Endothelial cell of umbilical vein (primary cell): ENCODE data around the gene MSX2. TPM values are rescaled to one million over a fixed set of nuclear protein-coding genes. Genes with fewer than 3 reads are reported as not detected.

ENCODE experiments used
- BruUV-seq: library from RNA; stranded (reverse); fragments of 400-500 nt; replicated peaks from 2 replicates; lab custom pipeline; 2021; lab: Mats Ljungman, UMichigan
- CTCF ChIA-PET: fragments of 300-600, 350-600 bp; sonication (Branson Sonifier 250); formaldehyde crosslinking; loops from one replicate; lab custom pipeline; 2021; ENCODE audit warnings: antibody characterized with exemption, inconsistent platforms; lab: Charles Lee
- POLR2A ChIA-PET: fragments of 300-600, 350-600 bp; sonication (Branson Sonifier 250); formaldehyde crosslinking; loops from one replicate; lab custom pipeline; 2021; ENCODE audit warnings: antibody characterized with exemption, inconsistent platforms; lab: Charles Lee
- DNase-seq: peaks from one replicate; pipeline ENCODE4 v3.0.0-alpha.2; 2011; ENCODE audit warnings: low read depth, low spot score
- FAIRE-seq: peaks from 2 replicates; lab custom pipeline; 2011; peaks lifted over from hg19 to GRCh38; lab: Jason Lieb, UNC
- H2AFZ ChIP-seq: 2 replicates; pipeline ENCODE4 v1.6.0; 2012; ENCODE audit warnings: low read depth, low read length, control low read depth, inconsistent platforms
- H3K27ac ChIP-seq: 2 replicates; pipeline ENCODE4 v1.5.1; 2011; ENCODE audit warnings: low read depth, mild to moderate bottlenecking, control low read depth, low read length, moderate library complexity; ENCODE audit not compliant: insufficient read depth
- H3K27me3 ChIP-seq, 2 experiments: 2 replicates each; pipeline versions ENCODE4 v1.6.0 to v1.6.1; 2011; ENCODE audit warnings: low read length in 2 of 2, mixed read lengths in 1 of 2; ENCODE audit not compliant: control insufficient read depth in 2 of 2, insufficient read depth in 2 of 2
- H3K36me3 ChIP-seq, 2 experiments: 2 replicates in 1 of 2; 3 replicates in 1 of 2; pipeline ENCODE4 v1.5.1; 2011; ENCODE audit warnings: low read length in 2 of 2, mild to moderate bottlenecking in 1 of 2, moderate library complexity in 1 of 2; ENCODE audit not compliant: control insufficient read depth in 2 of 2, insufficient read depth in 2 of 2; ENCODE audit errors: extremely low read depth in 1 of 2
- H3K4me1 ChIP-seq: 3 replicates; pipeline ENCODE4 v1.5.1; 2011; ENCODE audit warnings: mild to moderate bottlenecking, low read length; ENCODE audit not compliant: control insufficient read depth, insufficient read depth; ENCODE audit errors: extremely low read depth
- H3K4me2 ChIP-seq: 2 replicates; pipeline ENCODE4 v1.6.1; 2011; ENCODE audit warnings: low read length, control low read depth, mixed read lengths; ENCODE audit not compliant: insufficient read depth
- H3K4me3 ChIP-seq, 3 experiments: fragments of 200-600 bp in 1 of 3; sonication (generic), shearing (Covaris generic) in 1 of 3; replicated peaks in 1 of 3; 2 replicates each; pipeline ENCODE4 v1.5.1; 2011 to 2016; ENCODE audit warnings: control low read depth in 3 of 3, low read length in 3 of 3, mild to moderate bottlenecking in 2 of 3, inconsistent platforms in 1 of 3, low read depth in 1 of 3, moderate library complexity in 1 of 3; ENCODE audit not compliant: insufficient read depth in 1 of 3
- H3K79me2 ChIP-seq: 2 replicates; pipeline ENCODE4 v1.6.0; 2012; ENCODE audit warnings: low read length, inconsistent platforms; ENCODE audit not compliant: control insufficient read depth, insufficient read depth
- H3K9ac ChIP-seq: replicated peaks from 2 replicates; pipeline ENCODE3; 2011; ENCODE audit warnings: low read length, control low read depth; ENCODE audit not compliant: insufficient read depth; ENCODE audit errors: extremely low read depth
- H3K9me1 ChIP-seq: replicated peaks from 3 replicates; pipeline ENCODE4 v1.6.0; 2011; ENCODE audit warnings: mild to moderate bottlenecking, low read length; ENCODE audit not compliant: control insufficient read depth, insufficient read depth; ENCODE audit errors: extremely low read depth
- H3K9me3 ChIP-seq: replicated peaks from 2 replicates; pipeline ENCODE4 v1.5.1; 2012; ENCODE audit warnings: low read length, inconsistent platforms; ENCODE audit not compliant: control insufficient read depth, insufficient read depth
- H4K20me1 ChIP-seq: replicated peaks from 2 replicates; pipeline ENCODE3; 2011; ENCODE audit warnings: mild to moderate bottlenecking, low read length; ENCODE audit not compliant: control insufficient read depth, insufficient read depth; ENCODE audit errors: extremely low read depth
- CTCF ChIP-seq, 2 donors: IDR thresholded peaks; 1 replicate in 1 of 2; 2 replicates in 1 of 2; pipeline ENCODE4 v1.5.1; 2011; ENCODE audit warnings: low read length in 2 of 2, mild to moderate bottlenecking in 2 of 2, moderate library complexity in 2 of 2, control low read depth in 1 of 2, inconsistent platforms in 1 of 2, low read depth in 1 of 2; ENCODE audit not compliant: insufficient read depth in 1 of 2; ENCODE audit errors: extremely low read depth in 1 of 2
- EZH2 ChIP-seq: IDR thresholded peaks from 2 replicates; pipeline ENCODE4 v1.6.1; 2012; ENCODE audit warnings: borderline replicate concordance, low read depth, mild to moderate bottlenecking, moderate library complexity, low read length, inconsistent platforms; ENCODE audit not compliant: severe bottlenecking
- FOS ChIP-seq: IDR thresholded peaks from 2 replicates; pipeline ENCODE4 v1.6.1; 2011; ENCODE audit warnings: mild to moderate bottlenecking, low read length, moderate library complexity, borderline replicate concordance; ENCODE audit not compliant: insufficient read depth
- GATA2 ChIP-seq: IDR thresholded peaks from 2 replicates; pipeline ENCODE4 v1.7.0; 2011; ENCODE audit warnings: low read depth, mild to moderate bottlenecking, moderate library complexity, mixed read lengths, low read length; ENCODE audit not compliant: insufficient read length, insufficient read depth
- JUN ChIP-seq: IDR thresholded peaks from 2 replicates; pipeline ENCODE4 v1.6.1; 2011; ENCODE audit warnings: borderline replicate concordance, low read depth; ENCODE audit not compliant: insufficient read length, insufficient read depth
- MAX ChIP-seq: IDR thresholded peaks from 2 replicates; pipeline ENCODE4 v1.6.1; 2011; ENCODE audit not compliant: insufficient read depth, insufficient read length
- MYC ChIP-seq: IDR thresholded peaks from one replicate; pipeline ENCODE4 v1.6.1; 2011; ENCODE audit warnings: mild to moderate bottlenecking, low read depth, low read length
- POLR2A ChIP-seq: IDR thresholded peaks from 2 replicates; pipeline ENCODE4 v1.6.1; 2012; ENCODE audit warnings: low read depth, mild to moderate bottlenecking, control low read depth, low read length
- POLR2AphosphoS5 ChIP-seq: IDR thresholded peaks from 2 replicates; pipeline ENCODE4 v1.6.1; 2012; ENCODE audit warnings: low read depth, mild to moderate bottlenecking, control low read depth, low read length, moderate library complexity; ENCODE audit not compliant: insufficient read depth
- dilution Hi-C: fragments of 300-500 bp; cut with MboI; formaldehyde crosslinking; loops from one replicate; pipeline ENCODE4 v1.15.0; 2019; ENCODE audit warnings: low sequenced_read_pairs; ENCODE audit not compliant: extremely low pct_ligation_motif_present
- intact Hi-C: fragments of 100-400 bp; cut with micrococcal nuclease; formaldehyde crosslinking; loops from one replicate; pipeline ENCODE4 v1.10.0; 2022
- polyA plus RNA-seq, 4 experiments: library from polyadenylated mRNA; depleted of rRNA in 3 of 4; stranded (reverse) in 3 of 4; unstranded in 1 of 4; fragments of >200 nt; gene quantifications; 2 replicates each; pipeline versions ENCODE4 v1.2.1 to v1.2.3, GENCODE V29; 2011 to 2012; ENCODE audit warnings: missing spikeins in 1 of 4
- total RNA-seq: library from RNA; stranded (reverse); gene quantifications from 2 replicates; pipeline ENCODE4 v1.2.3, GENCODE V29; 2021

MSX2 gene
- total and polyA plus RNA-seq, 2 donors (not counting 3 experiments of a cell fraction or from before 2014, with no cell fraction given), result not detected

- H3K9ac ChIP-seq, result no peak overlapping the region
- no peaks in the 10 kb centered on the region for H3K9me1 ChIP-seq
- no peak overlapping the region for H3K4me2 ChIP-seq
- CTCF ChIA-PET, result no interaction called here
- no peaks in the 10 kb centered on the region for H3K9me3 ChIP-seq
- no TSS peak for BruUV-seq
- H3K27ac ChIP-seq, result no peak overlapping the region
- TF ChIP-seq JUN, result no peak
- TF ChIP-seq GATA2, result no peak
- no peak for TF ChIP-seq POLR2A
- TF ChIP-seq MYC, result no peak
- no peak for TF ChIP-seq POLR2AphosphoS5
- TF ChIP-seq EZH2, result no peak
- no peak for TF ChIP-seq MAX
- TF ChIP-seq CTCF (IDR thresholded peaks at IDR 0.05; ENCODE audit: extremely low read depth in 1 of 2, insufficient read depth in 1 of 2, low read depth in 1 of 2, low read length in 2 of 2), result no peak
- no peak for TF ChIP-seq FOS
- H3K27me3 ChIP-seq, result no peaks in the 10 kb centered on the region
- H3K4me3 ChIP-seq, result no peak overlapping the region
- no peaks in the 10 kb centered on the region for H3K36me3 ChIP-seq
- no peaks in the 10 kb centered on the region for H3K4me1 ChIP-seq
- POLR2A ChIA-PET, result no interaction called here
- intact Hi-C loops, result no loop called here
- no peaks in the 10 kb centered on the region for H4K20me1 ChIP-seq
- FAIRE-seq, result no peak
- no peaks in the 10 kb centered on the region for H3K79me2 ChIP-seq
- no peak for DNase-seq
- dilution Hi-C loops, result no loop called here
- H2AFZ ChIP-seq, result no peak overlapping the region
Observed at GRCh38 chr5:174767670-174768069, 43.3 kb downstream of the MSX2 start.
